GM21529 (cell line): Measurements from ENCODE around the gene ZCCHC24.

Experiments
- ATAC-seq: cut with Tn5 transposase; IDR thresholded peaks from one replicate; pipeline ENCODE4 v1.9.1; 2021; ENCODE audit not compliant: unreplicated experiment

Gene ZCCHC24

GRCh38 chr10:79400146-79401004 lies 45.0 kb downstream of the ZCCHC24 start:
- ATAC-seq: peak; percentile 62

GRCh38 chr10:79399223-79399831 lies 46.1 kb downstream of the ZCCHC24 start:
- ATAC-seq: no peak

- no peak for ATAC-seq
Observed at GRCh38 chr10:79398642-79399041, 46.8 kb downstream of the ZCCHC24 start.

DNA sequence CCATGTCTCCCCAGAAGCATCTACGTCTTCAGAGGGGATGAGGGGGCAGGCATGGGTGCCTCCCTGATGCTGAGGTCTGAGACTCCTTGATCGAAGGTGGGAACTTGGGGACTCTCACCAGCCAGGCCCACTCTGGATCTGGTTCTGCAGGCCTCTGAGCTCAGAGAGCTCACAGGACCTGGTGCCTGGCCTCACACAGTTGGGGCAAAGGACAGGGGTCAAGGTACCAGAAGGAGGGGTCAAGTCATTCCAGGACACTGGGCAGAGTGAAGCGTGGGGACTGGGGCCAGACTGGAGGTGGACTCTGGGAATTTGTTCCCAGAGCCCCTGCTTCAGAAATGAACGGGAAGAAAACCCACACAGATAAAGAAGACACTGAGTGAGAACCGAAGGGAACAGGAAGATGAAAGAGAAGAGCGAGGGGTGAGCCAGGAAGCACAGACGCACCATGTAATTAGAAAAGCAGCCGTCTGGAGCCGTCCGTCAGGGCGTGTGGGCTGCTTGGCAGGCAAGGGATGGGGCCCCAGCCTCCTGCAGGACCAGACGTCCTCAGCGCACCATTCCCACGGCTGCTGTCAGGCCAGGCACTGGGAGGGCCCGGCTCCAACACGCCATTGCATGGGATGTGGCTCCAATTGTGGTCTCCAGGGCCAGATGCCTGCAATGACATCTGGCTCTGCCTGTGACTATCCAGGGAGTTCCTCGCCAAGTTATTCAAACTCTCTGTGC lies 47.7 kb downstream of the ZCCHC24 start:
- ATAC-seq: no peak

DNA sequence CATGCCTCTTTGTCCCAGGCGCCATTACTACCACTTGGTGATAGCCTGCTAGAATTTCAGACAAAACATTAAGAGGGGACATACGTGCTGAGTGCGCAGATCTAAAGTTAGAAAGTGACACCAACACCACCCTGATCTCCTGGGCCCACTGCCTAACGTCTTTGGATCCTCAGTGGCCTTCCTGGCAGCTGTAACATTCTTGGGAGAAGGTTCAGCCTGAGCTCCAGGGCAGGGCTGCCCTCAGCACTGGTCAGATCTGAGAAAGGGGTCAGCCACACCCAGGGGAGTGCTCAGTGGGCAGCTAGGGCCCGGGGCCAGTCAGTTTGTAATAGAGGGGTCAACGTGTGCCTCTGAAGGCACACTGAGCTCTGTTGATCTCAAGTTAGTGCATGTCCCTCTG lies 48.4 kb downstream of the ZCCHC24 start:
- no peak for ATAC-seq

- no peak for ATAC-seq
Observed at GRCh38 chr10:79396520-79396919, 48.9 kb downstream of the ZCCHC24 start.

- ATAC-seq: no peak
Observed at GRCh38 chr10:79394664-79395063, 50.8 kb downstream of the ZCCHC24 start.

DNA sequence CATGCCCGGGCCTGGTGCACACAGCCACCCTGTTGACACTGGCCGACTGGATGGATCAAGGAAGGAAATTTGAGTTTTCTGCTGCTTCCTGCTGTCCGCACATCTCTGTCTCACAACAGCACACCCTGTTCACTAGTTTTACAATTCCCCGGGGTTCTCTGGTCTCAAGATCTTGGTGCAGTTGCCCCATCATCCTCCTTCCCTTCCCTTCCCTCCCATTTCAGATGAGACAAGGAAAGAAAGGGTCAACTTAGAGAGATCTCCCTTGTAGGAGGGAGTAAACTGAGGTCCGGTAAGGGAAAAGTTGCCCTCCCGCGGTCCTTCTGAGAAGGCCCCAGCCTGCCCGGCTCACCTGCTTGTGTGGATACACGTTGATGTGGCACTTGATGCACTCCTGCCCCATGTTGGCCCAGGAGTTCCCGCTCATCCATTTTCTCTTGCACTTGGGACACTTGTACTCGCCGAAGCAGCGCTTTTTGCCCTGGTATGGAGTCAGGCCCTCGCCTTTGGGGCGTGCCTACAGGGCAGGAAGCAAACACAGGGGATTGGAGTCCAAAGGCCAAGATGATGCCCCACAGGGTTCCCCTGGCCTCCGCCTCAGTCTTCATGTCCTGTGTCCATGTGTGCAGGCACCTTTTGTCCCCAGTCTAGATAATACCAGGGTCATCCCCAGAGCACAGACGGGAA lies 51.4 kb downstream of the ZCCHC24 start:
- no peak for ATAC-seq

DNA sequence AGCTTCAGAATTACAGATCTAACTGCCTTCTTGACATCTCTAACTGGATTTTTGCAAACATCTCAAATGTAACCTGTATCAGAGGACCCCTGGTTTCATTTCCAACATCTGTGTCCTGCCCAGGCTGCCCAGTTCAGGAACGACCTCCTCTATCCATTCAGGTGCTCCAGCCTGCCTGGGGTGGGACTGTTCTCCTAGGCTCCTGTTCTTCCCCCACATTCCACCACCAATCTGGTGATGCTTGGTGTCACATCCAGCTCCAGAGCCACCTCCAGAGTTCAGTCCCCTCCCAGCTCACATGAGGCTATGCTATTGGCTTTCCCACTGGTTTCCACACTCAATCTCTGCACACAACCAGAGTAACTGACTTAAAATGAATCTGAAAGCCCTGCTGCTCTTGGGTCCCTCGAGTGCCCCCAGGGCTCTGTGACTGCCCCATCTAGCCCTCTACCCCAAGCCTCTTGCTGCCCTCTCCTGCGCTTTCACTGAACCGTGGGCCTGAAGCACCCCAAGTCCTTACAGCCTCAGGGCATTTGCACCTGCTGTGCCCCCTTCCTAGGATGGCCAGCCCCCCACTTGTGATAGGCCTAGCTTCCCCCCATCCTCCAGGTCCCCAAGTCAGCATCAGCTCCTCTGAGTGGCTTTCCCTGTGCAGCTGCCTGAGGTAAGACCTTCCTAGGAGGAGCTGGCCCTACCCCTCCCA lies 52.1 kb downstream of the ZCCHC24 start:
- ATAC-seq: no peak

DNA sequence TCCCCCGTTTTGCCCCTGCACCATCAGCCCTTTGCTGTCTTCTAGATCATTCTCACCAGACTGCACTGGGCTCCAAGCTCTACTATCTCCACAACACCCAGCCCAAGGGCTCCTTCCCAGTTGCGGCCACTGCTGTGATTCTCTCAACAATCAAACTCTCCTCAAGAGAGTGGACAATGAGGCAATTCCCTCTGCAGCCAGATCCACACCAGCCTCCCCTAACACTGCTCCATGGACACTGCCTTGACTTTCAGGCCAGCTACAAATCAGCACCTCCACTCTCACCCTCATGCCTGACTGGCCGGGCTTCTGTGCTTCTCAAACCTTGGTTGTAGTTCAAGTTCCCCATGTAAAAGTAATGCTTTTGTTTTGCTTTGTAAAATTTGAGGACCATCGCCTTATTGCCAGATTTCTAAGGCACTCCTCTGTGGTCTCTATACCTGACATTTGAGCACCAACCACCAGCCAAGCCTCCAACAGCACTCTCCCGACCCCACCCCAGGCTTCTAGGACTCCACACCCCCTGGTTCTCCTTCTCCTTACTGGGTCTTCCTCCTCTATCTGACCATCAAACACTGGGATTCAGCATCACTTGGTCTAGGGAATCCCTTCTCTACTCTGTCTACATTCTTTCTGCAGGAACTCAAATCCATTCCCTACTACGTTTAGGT lies 52.8 kb downstream of the ZCCHC24 start:
- no peak for ATAC-seq

GRCh38 chr10:79392020-79392398 lies 53.4 kb downstream of the ZCCHC24 start:
- ATAC-seq: no peak

- ATAC-seq: no peak
Observed at GRCh38 chr10:79391231-79392019, 54.0 kb downstream of the ZCCHC24 start.

DNA sequence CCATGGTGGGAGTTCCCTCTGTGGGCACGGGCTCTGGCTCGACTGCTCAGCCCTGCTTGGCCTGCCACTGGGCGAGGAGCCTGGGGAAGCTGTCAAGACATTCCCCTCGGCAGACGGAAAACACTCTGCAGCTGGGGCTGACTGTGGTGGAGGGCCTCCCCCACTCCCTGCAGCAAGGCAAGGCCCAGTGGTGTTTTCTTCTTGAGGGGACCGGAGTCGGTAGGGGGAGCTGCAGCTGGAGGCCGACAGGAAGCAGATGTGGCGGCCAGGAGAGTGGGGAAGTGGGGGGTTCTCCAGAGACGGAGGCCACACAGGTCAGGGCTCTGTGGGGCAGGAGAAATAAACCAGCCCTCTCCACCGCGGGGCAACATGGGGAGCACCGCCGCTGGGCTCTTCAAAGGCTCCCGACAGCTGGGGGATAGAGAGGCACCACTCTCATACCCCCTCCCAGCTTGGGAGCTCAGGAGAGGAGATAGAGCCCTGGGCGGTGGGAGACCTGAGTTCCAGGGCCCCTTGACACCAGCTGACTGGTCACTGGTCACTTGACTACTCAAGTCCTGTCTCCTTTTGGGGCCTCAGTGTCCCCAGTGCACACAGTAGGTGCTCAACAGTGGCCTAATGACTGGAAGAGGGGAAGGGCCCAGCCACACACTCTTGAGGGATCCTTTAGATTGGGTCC lies 54.7 kb downstream of the ZCCHC24 start:
- no peak for ATAC-seq

- ATAC-seq: no peak
Observed at GRCh38 chr10:79390057-79390456, 55.4 kb downstream of the ZCCHC24 start.

DNA sequence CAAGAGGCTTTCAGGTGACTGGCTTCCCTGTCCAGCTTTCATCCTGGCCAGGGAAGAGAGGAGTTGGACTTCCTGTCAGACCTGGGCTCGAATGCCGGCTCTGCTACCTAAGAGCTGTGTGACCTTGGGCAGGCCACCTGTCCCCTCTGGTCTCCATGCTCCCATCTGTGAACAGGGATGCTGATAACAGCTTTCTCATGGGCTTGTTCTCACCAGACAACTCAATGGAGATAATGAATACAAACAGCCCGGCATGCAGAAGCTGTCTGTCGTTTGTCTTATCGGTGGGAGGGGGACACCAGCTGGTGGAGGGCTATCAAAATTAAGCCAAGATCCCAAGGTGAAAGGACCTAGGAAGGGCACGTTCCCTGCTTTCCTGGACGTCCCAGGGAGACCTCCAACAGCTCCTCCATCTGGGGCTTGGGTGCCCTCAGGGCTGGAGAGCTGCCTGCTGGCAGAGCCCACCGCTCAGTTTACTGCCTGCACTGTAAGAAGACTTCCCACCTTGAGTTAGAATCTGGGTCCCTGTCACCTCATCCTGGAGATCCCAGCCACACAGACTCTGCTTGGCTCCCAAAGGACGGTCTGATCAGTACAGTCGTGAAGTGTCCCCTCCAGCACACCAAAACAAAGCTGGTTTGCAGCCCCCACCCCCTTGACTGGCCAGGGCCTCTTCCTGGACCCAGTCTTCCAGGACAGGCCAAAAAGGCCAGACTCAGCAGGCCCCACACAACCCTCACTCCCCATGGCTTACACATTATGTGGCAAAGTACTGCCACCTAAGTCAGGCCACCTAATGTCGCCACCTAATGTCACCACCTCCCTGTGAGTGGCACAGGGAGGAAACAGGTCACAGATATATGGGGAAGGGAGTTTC lies 57.2 kb downstream of the ZCCHC24 start:
- no peak for ATAC-seq

DNA sequence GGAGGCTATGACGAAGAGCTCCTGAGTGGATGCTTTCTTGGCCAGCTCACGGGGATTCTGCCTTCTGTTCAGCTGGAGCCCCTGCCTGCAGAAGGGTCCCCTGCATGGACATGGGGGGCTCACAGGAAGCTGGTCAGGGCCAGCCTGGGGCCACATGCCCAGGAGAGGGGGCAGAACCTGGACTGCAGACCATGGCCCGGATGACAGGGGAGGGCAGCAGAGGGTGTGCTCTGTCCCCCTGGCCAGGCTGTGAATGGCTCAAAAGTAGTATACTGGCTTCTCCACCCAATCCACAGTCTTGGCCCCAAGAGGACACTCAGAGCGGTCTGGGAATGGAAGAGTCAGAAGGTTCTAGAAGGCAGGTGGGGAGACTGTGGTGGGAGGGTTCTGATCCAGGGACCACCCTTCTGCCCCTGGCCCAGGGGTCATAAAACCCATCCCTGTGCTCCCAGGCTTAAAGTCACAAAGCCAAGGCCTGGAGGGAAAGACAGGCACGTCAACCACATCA lies 57.9 kb downstream of the ZCCHC24 start:
- ATAC-seq: no peak

- ATAC-seq: no peak
Observed at GRCh38 chr10:79386637-79387465, 58.6 kb downstream of the ZCCHC24 start.
